Gastrocnemius medialis (tissue), 4 donors: ENCODE results near the gene NFX1.

Experiments
- CTCF ChIP-seq, 5 experiments: fragments of 450-650 bp in 3 of 5; fragments of 200-600 bp in 2 of 5; sonication (generic) in 2 of 5; IDR thresholded peaks in 4 of 5; conservative IDR thresholded peaks in 1 of 5; 1 replicate in 4 of 5; 2 replicates in 1 of 5; pipeline ENCODE4 v1.5.1; 2016 to 2019; ENCODE audit warnings: antibody characterized with exemption in 5 of 5, mild to moderate bottlenecking in 3 of 5, moderate library complexity in 3 of 5
- POLR2A ChIP-seq, 2 donors: fragments of 450-650 bp; IDR thresholded peaks; one replicate each; pipeline ENCODE4 v1.6.1; 2017; ENCODE audit warnings: antibody characterized with exemption in 2 of 2, mild to moderate bottlenecking in 2 of 2, moderate library complexity in 2 of 2

- TF ChIP-seq CTCF (IDR thresholded peaks at IDR 0.05 in 4 of 5, conservative IDR thresholded peaks at IDR 0.05 in 1 of 5) = no peak
- no peak for TF ChIP-seq POLR2A (IDR thresholded peaks at IDR 0.05)
Observed at GRCh38 chr9:33264003-33264472, 26.3 kb upstream of the NFX1 start.
